Esophagus squamous epithelium (tissue), 5 donors: ENCODE measurements around the gene RCVRN. TPM values are rescaled to one million over a fixed set of nuclear protein-coding genes. Genes with fewer than 3 reads are reported as not detected.

Source experiments
- DNase-seq: peaks from one replicate; lab custom pipeline; 2025; lab: John Stamatoyannopoulos, UW
- H3K27ac ChIP-seq, 4 donors: fragments of 200-600 bp; sonication (generic); one replicate each; pipeline ENCODE4 v1.5.1; 2016 to 2019; ENCODE audit warnings: mild to moderate bottlenecking in 1 of 4
- H3K27me3 ChIP-seq, 4 donors: fragments of 200-600 bp; sonication (generic); 1 replicate in 3 of 4; 2 replicates in 1 of 4; pipeline versions ENCODE4 v1.5.1 to v1.6.0; 2017 to 2021; ENCODE audit warnings: antibody characterized with exemption in 1 of 4
- H3K36me3 ChIP-seq, 3 donors: fragments of 200-600 bp; sonication (generic); one replicate each; pipeline ENCODE4 v1.5.1; 2016 to 2019
- H3K4me1 ChIP-seq, 3 donors: fragments of 200-600 bp; sonication (generic); one replicate each; pipeline ENCODE4 v1.5.1; 2017 to 2019
- H3K4me3 ChIP-seq, 4 donors: fragments of 200-600 bp; sonication (generic); 1 replicate in 3 of 4; 2 replicates in 1 of 4; pipeline ENCODE4 v1.5.1; 2016 to 2019; ENCODE audit warnings: mild to moderate bottlenecking in 2 of 4, moderate library complexity in 1 of 4
- H3K9me3 ChIP-seq, 3 donors: fragments of 200-600 bp; sonication (generic); one replicate each; pipeline ENCODE4 v1.5.1; 2016 to 2019
- POLR2A ChIP-seq, 4 donors: fragments of 450-650 bp; IDR thresholded peaks; one replicate each; pipeline ENCODE4 v1.6.1; 2017; ENCODE audit warnings: antibody characterized with exemption in 4 of 4, mild to moderate bottlenecking in 4 of 4, moderate library complexity in 3 of 4
- WGBS, 2 donors: methylation state at CpG; one replicate each; pipeline ENCODE4 v1.1.5; 2018; 5-methylcytosine and 5-hydroxymethylcytosine counted together
- intact Hi-C: fragments of 100-400 bp; cut with DNase I; formaldehyde crosslinking; loops from one replicate; pipeline ENCODE4 v1.15.0; 2022
- total RNA-seq, 4 donors: library from RNA; depleted of rRNA; stranded (reverse); fragments of >200 nt; gene quantifications; one replicate each; pipeline ENCODE4 v1.1.0, GENCODE V29; 2016
- TF ChIP-seq, protein P1 (sequence below), 6 experiments: fragments of 450-650 bp in 4 of 6; fragments of 200-600 bp in 2 of 6; sonication (generic) in 2 of 6; IDR thresholded peaks; one replicate each; pipeline ENCODE4 v1.5.1; 2016 to 2019; ENCODE audit warnings: antibody characterized with exemption in 6 of 6, mild to moderate bottlenecking in 4 of 6, moderate library complexity in 4 of 6
- donor health status: DM: yes; HTN: yes; CAD: no.

Gene RCVRN
- total RNA-seq, 4 donors from 2014 or later, result not detected

DNA sequence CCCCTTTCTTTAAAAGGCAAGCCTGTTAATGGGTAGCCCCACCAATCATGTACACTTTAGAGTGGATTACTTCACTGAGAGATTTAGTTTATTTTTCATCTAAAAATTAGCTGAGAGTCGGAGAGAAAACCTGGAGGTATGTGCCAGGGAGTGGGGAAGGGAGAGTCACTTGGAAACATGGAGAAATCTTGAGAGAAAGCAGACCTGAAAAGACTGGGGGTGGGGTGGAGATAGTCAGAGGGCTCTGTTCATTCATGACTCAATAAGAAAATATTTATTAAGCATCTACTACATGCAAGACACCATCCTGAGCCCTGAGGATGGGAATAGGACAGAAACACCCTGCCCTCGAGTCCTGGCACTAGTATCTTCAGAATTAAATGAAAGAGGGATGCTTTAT is 27.4 kb upstream of the RCVRN start:
- Histone ChIP-seq H3K36me3 (peaks cover 0 to 9% (median 0%) of the 10 kb centered on the region in 3 donors), H3K9me3 (no peaks in the 10 kb centered on the region), H3K27me3 (peaks cover 0 to 2% (median 0%) of the 10 kb centered on the region in 4 donors), H3K27ac (no peak overlapping the region), H3K4me1 (peaks cover 0 to 18% (median 0%) of the 10 kb centered on the region in 3 donors), H3K4me3 (no peak overlapping the region)
- no peak for TF ChIP-seq POLR2A (IDR thresholded peaks at IDR 0.05)
- TF ChIP-seq, protein P1, sequence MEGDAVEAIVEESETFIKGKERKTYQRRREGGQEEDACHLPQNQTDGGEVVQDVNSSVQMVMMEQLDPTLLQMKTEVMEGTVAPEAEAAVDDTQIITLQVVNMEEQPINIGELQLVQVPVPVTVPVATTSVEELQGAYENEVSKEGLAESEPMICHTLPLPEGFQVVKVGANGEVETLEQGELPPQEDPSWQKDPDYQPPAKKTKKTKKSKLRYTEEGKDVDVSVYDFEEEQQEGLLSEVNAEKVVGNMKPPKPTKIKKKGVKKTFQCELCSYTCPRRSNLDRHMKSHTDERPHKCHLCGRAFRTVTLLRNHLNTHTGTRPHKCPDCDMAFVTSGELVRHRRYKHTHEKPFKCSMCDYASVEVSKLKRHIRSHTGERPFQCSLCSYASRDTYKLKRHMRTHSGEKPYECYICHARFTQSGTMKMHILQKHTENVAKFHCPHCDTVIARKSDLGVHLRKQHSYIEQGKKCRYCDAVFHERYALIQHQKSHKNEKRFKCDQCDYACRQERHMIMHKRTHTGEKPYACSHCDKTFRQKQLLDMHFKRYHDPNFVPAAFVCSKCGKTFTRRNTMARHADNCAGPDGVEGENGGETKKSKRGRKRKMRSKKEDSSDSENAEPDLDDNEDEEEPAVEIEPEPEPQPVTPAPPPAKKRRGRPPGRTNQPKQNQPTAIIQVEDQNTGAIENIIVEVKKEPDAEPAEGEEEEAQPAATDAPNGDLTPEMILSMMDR (IDR thresholded peaks at IDR 0.05), result no peak
- no peak for DNase-seq
- 51 to 52% methylated on average over 2 of the region's 2 CpGs for WGBS, 2 donors
- intact Hi-C loops, result no loop called here

DNA sequence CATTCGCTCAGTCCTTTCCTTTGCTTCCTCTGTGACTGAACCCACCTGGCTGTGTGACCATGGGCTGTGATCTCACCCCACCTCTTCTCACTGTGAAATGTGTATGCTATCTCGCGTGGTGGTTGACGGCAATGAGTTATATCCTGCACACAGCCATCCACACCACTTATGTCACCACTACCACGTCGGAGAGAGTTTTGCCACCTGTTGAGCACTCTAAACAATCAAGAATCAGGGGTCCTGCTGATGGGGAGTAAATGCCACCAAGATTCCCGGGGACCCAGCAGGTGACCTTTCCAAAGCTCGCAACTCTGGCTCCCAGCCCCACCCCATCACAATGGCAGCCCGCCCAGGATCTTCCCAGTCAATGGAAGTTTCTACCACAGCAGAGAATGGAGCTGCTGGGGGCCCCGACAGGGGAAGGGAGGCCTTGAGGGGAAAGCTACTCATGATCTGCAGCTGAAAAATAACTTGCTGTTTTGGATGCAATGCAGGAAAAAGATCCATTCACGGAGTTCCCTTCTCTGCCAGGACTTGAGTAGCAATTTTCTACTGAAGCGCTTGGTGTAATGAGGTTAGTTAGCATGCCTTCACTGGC is 26.2 kb upstream of the RCVRN start:
- no peak for DNase-seq
- TF ChIP-seq, protein P1 (IDR thresholded peaks at IDR 0.05), result no peak
- Histone ChIP-seq H3K4me3 (no peak overlapping the region), H3K27ac (no peak overlapping the region), H3K4me1 (peaks cover 0 to 7% (median 0%) of the 10 kb centered on the region in 3 donors), H3K27me3 (peaks cover 0 to 2% (median 0%) of the 10 kb centered on the region in 4 donors), H3K36me3 (peaks cover 0 to 12% (median 0%) of the 10 kb centered on the region in 3 donors), H3K9me3 (no peaks in the 10 kb centered on the region)
- intact Hi-C loops, result no loop called here
- 66 to 89% methylated on average over 6 to 8 of the region's 12 CpGs for WGBS, 2 donors

DNA sequence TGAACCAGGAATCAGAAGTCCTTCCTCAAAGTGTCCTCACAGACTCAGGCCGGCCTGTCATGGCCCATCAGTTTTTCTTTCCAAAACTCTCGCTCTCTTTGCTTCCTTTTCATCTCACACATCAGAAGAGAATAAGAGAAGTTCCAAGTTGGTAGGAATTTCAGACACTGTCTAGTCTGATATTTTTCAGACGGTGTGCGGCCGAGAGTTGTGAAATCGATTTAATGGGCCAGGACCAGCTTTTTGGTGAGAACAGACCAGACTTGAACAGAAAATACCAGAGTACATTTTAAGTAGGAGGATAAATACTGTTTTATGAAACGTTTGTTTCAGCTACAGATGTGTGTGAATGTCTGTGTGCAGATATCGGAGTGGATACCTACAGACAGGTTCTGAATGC is 24.8 kb upstream of the RCVRN start:
- Histone ChIP-seq H3K27me3 (peaks cover 0 to 2% (median 0%) of the 10 kb centered on the region in 4 donors), H3K4me1 (peaks cover 0 to 2% (median 0%) of the 10 kb centered on the region in 3 donors), H3K36me3 (peaks cover 0 to 14% (median 0%) of the 10 kb centered on the region in 3 donors), H3K27ac (no peak overlapping the region), H3K4me3 (no peak overlapping the region), H3K9me3 (no peaks in the 10 kb centered on the region)
- no peak for TF ChIP-seq POLR2A (IDR thresholded peaks at IDR 0.05)
- TF ChIP-seq, protein P1 (IDR thresholded peaks at IDR 0.05), result no peak
- intact Hi-C loops, result loop anchor here (10.0 kb wide), 1 partner anchor 295 kb away; no protein-coding TSS in a partner anchor
- no peak for DNase-seq
- WGBS, 2 donors, result 63 to 67% methylated on average over 8 of the region's 8 CpGs

DNA sequence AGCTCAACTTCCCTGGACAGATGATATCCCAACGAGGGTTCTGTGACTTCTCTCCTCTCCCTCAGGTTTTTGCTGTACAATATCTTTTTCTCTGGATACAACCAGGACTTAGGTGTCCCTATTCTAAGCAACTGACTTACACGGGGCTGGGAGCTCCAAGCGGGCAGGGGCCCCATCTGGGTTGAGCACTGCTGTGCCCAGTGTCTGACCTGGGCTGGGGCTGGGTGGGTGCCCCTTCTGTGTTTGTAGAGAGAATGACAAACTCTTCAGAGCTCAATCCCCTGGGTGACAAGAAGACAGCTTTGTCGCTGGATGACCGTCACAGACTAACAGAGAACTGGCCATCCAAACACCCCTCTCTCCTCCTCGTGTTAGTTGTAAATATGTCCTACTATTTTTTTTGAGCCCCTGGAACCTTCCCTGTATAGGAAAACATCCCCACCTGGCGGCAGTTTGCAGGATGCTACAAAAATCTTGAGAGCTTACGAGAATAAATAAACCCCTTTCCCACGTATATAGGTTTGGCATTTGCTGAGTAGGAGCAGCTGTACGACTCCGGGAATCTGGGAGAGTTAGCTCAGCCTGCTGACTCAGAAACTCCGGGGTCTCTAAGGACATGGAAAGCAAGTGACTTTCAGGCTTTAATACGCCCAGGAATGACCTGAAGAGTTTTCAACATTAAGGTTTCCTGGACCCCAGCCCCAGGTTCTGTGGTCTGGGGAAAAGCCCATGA is 23.7 kb upstream of the RCVRN start:
- intact Hi-C loops, result loop anchor here (10.0 kb wide), 1 partner anchor 296 kb away; no protein-coding TSS in a partner anchor
- no peak overlapping the region for H3K4me3 ChIP-seq

More for the DNA sequence above, 23.7 kb upstream of the RCVRN start:
- TF ChIP-seq POLR2A (IDR thresholded peaks at IDR 0.05), result no peak
- TF ChIP-seq, protein P1 (IDR thresholded peaks at IDR 0.05), result peak in 3 of 6 experiments; percentile 9 to 28 (median 22)
- DNase-seq, result no peak
- peaks cover 0 to 8% (median 0%) of the 10 kb centered on the region in 3 donors for H3K36me3 ChIP-seq
- peaks cover 0 to 2% (median 0%) of the 10 kb centered on the region in 4 donors for H3K27me3 ChIP-seq
- 26 to 35% methylated on average over 8 to 12 of the region's 13 CpGs for WGBS, 2 donors
- H3K27ac ChIP-seq, result peak overlapping the region in 1 of 4 donors; percentile 36
- no peaks in the 10 kb centered on the region for H3K9me3 ChIP-seq
- H3K4me1 ChIP-seq, result peaks cover 0 to 7% (median 0%) of the 10 kb centered on the region in 3 donors
